ENCODE data around the gene PARP14. TPM values are rescaled to one million over a fixed set of nuclear protein-coding genes. Genes with fewer than 3 reads are reported as not detected.
"Not testable (repeated sequence)": the region's sequence is repeated elsewhere in the genome, so short reads cannot be mapped to it uniquely, and the experiment has no call there.

The PARP14 gene
- total RNA-seq, 2 donors from 2014 or later, result 22.8 to 35.9 TPM

- intact Hi-C loops (cut with DNase I), result no loop called here
- Histone ChIP-seq H3K27me3 (no peaks in the 10 kb centered on the region), H3K4me3 (no peak overlapping the region), H3K36me3 (peaks cover 4% of the 10 kb centered on the region), H3K27ac (no peak overlapping the region), H3K9me3 (no peaks in the 10 kb centered on the region), H3K9ac (ENCODE audit: low read depth in 2 of 2, low read length in 2 of 2) (no peak overlapping the region), H3K4me1 (no peaks in the 10 kb centered on the region)
- DNase-seq, result no peak
- TF ChIP-seq CTCF (IDR thresholded peaks at IDR 0.05), result no peak
These were observed 47.1 kb downstream of the PARP14 start for GRCh38 chr3:122727766-122728165.

GRCh38 chr3:122728186-122728585 is 47.5 kb downstream of the PARP14 start:
- H3K4me3 ChIP-seq, result no peak overlapping the region
- H3K9me3 ChIP-seq, result no peaks in the 10 kb centered on the region
- TF ChIP-seq CTCF (IDR thresholded peaks at IDR 0.05), result no peak
- no peak overlapping the region for H3K9ac ChIP-seq (ENCODE audit: low read depth in 2 of 2, low read length in 2 of 2)
- no peaks in the 10 kb centered on the region for H3K4me1 ChIP-seq
- peaks cover 4% of the 10 kb centered on the region for H3K36me3 ChIP-seq
- intact Hi-C loops (cut with DNase I), result no loop called here
- H3K27me3 ChIP-seq, result no peaks in the 10 kb centered on the region
- no peak for DNase-seq
- no peak overlapping the region for H3K27ac ChIP-seq

- intact Hi-C loops (cut with DNase I), result no loop called here
- Histone ChIP-seq H3K9ac (ENCODE audit: low read depth in 2 of 2, low read length in 2 of 2) (no peak overlapping the region), H3K27me3 (no peaks in the 10 kb centered on the region), H3K4me3 (no peak overlapping the region), H3K4me1 (no peaks in the 10 kb centered on the region), H3K9me3 (no peaks in the 10 kb centered on the region), H3K27ac (no peak overlapping the region), H3K36me3 (peaks cover 4% of the 10 kb centered on the region)
- TF ChIP-seq CTCF (IDR thresholded peaks at IDR 0.05), result no peak
- DNase-seq, result no peak
These were observed 48.3 kb downstream of the PARP14 start for GRCh38 chr3:122728756-122729514.

GRCh38 chr3:122730240-122730639 is 49.6 kb downstream of the PARP14 start:
- TF ChIP-seq CTCF (IDR thresholded peaks at IDR 0.05), result no peak
- Histone ChIP-seq H3K9me3 (no peaks in the 10 kb centered on the region), H3K27me3 (no peaks in the 10 kb centered on the region), H3K4me3 (no peak overlapping the region), H3K4me1 (no peaks in the 10 kb centered on the region), H3K27ac (no peak overlapping the region), H3K9ac (ENCODE audit: low read depth in 2 of 2, low read length in 2 of 2) (no peak overlapping the region), H3K36me3 (peaks cover 4% of the 10 kb centered on the region)
- DNase-seq, result no peak
- intact Hi-C loops (cut with DNase I), result no loop called here

- H3K9ac ChIP-seq (ENCODE audit: low read depth in 2 of 2, low read length in 2 of 2); H3K9me3 ChIP-seq; intact Hi-C loops (cut with DNase I); DNase-seq; H3K4me3 ChIP-seq; H3K27me3 ChIP-seq; H3K4me1 ChIP-seq; H3K27ac ChIP-seq; H3K36me3 ChIP-seq: not testable (repeated sequence)
These were observed 52.3 kb downstream of the PARP14 start for GRCh38 chr3:122732682-122733525.

- Histone ChIP-seq H3K4me1 (no peaks in the 10 kb centered on the region), H3K4me3 (no peak overlapping the region), H3K27me3 (no peaks in the 10 kb centered on the region), H3K36me3 (no peaks in the 10 kb centered on the region), H3K9ac (ENCODE audit: low read depth in 2 of 2, low read length in 2 of 2) (no peak overlapping the region), H3K27ac (no peak overlapping the region), H3K9me3 (no peaks in the 10 kb centered on the region)
- no peak for DNase-seq
- TF ChIP-seq CTCF (IDR thresholded peaks at IDR 0.05), result no peak
- intact Hi-C loops (cut with DNase I), result no loop called here
These were observed 58.5 kb downstream of the PARP14 start for GRCh38 chr3:122739172-122739571.

All from colonic mucosa (tissue), 4 donors.